ENCODE measurements around the gene EIF3J.

Gene EIF3J

GRCh38 chr15:44536962-44537734 is at the start of gene EIF3J:
Gene EIF3J (plus strand): TSS chr15:44537147. CDS start chr15:44537195, 48 bp downstream.
- Histone ChIP-seq H3K9ac (ENCODE audit: low read depth, low read length) (peak within 1 kb of the TSS; percentile 91), H3K4me3 (ENCODE audit: low read depth, low read length) (peak within 1 kb of the TSS; percentile 90), H3K36me3 (ENCODE audit: control insufficient read depth, insufficient read depth, low read length) (peaks cover 13% of the 10 kb centered on the region), H3K4me1 (ENCODE audit: control insufficient read depth, insufficient read depth, low read length) (peaks cover 5% of the 10 kb centered on the region), H3K27me3 (ENCODE audit: control insufficient read depth, insufficient read depth, low read length) (no peaks in the 10 kb centered on the region), H3K9me3 (ENCODE audit: control insufficient read depth, insufficient read depth, low read length) (no peaks in the 10 kb centered on the region)

DNA sequence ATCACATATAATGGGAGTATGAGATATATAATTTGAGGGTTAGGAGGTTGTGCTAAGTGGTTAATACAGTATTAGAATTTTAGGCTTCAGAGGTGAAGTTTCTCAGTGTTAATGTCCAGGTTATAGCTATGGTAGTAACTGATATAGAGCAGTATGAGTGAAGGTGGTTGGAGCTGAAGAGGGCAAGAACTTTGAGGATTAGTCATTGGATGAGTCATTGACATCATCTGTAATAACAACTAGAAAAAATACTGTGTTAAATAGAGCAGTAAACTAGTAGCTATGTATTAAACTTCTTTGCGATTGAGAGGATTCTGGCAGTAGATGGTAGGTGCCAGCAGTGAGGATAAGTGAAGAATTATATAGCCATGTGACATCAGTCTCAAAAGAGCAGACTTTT is 47.5 kb upstream of the EIF3J start:
- H3K27me3 ChIP-seq (ENCODE audit: control insufficient read depth, insufficient read depth, low read length), result no peaks in the 10 kb centered on the region
- no peaks in the 10 kb centered on the region for H3K4me1 ChIP-seq (ENCODE audit: control insufficient read depth, insufficient read depth, low read length)
- H3K9me3 ChIP-seq (ENCODE audit: control insufficient read depth, insufficient read depth, low read length), result no peaks in the 10 kb centered on the region
- H3K4me3 ChIP-seq (ENCODE audit: low read depth, low read length), result no peak overlapping the region
- no peaks in the 10 kb centered on the region for H3K36me3 ChIP-seq (ENCODE audit: control insufficient read depth, insufficient read depth, low read length)
- H3K9ac ChIP-seq (ENCODE audit: low read depth, low read length), result no peak overlapping the region

DNA sequence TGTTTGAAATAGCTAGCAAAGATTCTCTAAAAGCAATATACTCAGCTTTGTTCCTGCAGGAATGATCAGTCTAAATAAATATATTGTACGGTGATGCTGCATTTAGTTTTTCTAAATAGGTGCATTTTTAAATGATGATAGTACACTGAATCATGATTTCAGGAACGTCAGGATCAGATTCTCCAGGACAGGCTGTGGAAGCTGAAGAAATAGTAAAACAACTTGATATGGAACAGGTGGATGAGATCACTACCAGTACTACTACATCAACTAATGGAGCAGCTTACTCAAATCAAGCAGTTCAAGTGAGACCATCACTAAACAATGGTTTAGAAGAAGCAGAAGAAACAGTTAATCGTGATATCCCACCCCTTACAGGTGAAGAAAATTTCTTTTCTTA is 46.3 kb upstream of the EIF3J start:
- Histone ChIP-seq H3K4me1 (ENCODE audit: control insufficient read depth, insufficient read depth, low read length) (no peaks in the 10 kb centered on the region), H3K4me3 (ENCODE audit: low read depth, low read length) (no peak overlapping the region), H3K9me3 (ENCODE audit: control insufficient read depth, insufficient read depth, low read length) (no peaks in the 10 kb centered on the region), H3K9ac (ENCODE audit: low read depth, low read length) (no peak overlapping the region), H3K36me3 (ENCODE audit: control insufficient read depth, insufficient read depth, low read length) (no peaks in the 10 kb centered on the region), H3K27me3 (ENCODE audit: control insufficient read depth, insufficient read depth, low read length) (no peaks in the 10 kb centered on the region)

- Histone ChIP-seq H3K9ac (ENCODE audit: low read depth, low read length) (no peak overlapping the region), H3K36me3 (ENCODE audit: control insufficient read depth, insufficient read depth, low read length) (peaks cover 3% of the 10 kb centered on the region), H3K4me3 (ENCODE audit: low read depth, low read length) (no peak overlapping the region), H3K4me1 (ENCODE audit: control insufficient read depth, insufficient read depth, low read length) (no peaks in the 10 kb centered on the region), H3K9me3 (ENCODE audit: control insufficient read depth, insufficient read depth, low read length) (no peaks in the 10 kb centered on the region), H3K27me3 (ENCODE audit: control insufficient read depth, insufficient read depth, low read length) (no peaks in the 10 kb centered on the region)
Measured at GRCh38 chr15:44492040-44492439, 44.9 kb upstream of the EIF3J start.

DNA sequence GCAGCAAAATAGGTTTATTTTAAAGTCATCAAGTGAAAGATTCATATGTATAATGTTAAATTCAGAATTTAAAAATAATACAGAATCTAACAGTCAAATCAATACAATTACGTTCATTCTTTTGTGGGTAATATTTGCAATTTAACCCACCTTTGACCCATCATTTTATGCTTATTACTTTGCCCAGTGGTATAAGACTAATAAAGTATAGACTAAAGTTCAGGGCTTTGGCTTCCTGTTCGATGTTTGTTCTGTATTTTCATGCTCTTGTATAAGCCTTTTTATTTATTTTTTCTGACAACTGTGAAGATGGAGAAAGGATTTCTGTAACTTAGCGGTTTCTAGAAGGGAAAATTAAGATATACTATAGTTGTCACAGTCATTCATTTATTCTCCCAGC is 44.3 kb upstream of the EIF3J start:
- Histone ChIP-seq H3K36me3 (ENCODE audit: control insufficient read depth, insufficient read depth, low read length) (peaks cover 3% of the 10 kb centered on the region), H3K9ac (ENCODE audit: low read depth, low read length) (no peak overlapping the region)

DNA sequence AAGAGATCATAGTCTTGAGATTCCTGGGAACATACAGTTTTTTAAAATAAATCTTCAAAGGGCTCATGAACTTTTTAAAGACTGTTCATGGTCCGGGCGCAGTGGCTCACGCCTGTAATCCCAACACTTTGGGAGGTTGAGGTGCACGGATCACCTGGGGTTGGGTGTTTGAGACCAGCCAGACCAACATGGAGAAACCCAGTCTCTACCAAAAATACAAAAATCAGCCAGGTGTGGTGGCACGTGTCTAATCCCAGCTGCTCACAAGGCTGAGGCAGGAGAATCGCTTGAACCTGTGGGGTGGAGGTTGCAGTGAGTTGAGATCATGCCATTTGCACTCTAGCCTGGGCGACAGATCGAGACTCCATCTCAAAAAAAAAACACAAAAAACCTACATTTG is 41.4 kb upstream of the EIF3J start:
- Histone ChIP-seq H3K4me1 (ENCODE audit: control insufficient read depth, insufficient read depth, low read length) (no peaks in the 10 kb centered on the region), H3K9me3 (ENCODE audit: control insufficient read depth, insufficient read depth, low read length) (no peaks in the 10 kb centered on the region), H3K36me3 (ENCODE audit: control insufficient read depth, insufficient read depth, low read length) (peaks cover 10% of the 10 kb centered on the region), H3K27me3 (ENCODE audit: control insufficient read depth, insufficient read depth, low read length) (no peaks in the 10 kb centered on the region), H3K4me3 (ENCODE audit: low read depth, low read length) (no peak overlapping the region), H3K9ac (ENCODE audit: low read depth, low read length) (no peak overlapping the region)

More for the DNA sequence above, 44.3 kb upstream of the EIF3J start:
- Histone ChIP-seq H3K4me3 (ENCODE audit: low read depth, low read length) (no peak overlapping the region), H3K9me3 (ENCODE audit: control insufficient read depth, insufficient read depth, low read length) (no peaks in the 10 kb centered on the region), H3K4me1 (ENCODE audit: control insufficient read depth, insufficient read depth, low read length) (no peaks in the 10 kb centered on the region), H3K27me3 (ENCODE audit: control insufficient read depth, insufficient read depth, low read length) (no peaks in the 10 kb centered on the region)

- no peaks in the 10 kb centered on the region for H3K9me3 ChIP-seq (ENCODE audit: control insufficient read depth, insufficient read depth, low read length)
- H3K4me3 ChIP-seq (ENCODE audit: low read depth, low read length), result no peak overlapping the region
- H3K36me3 ChIP-seq (ENCODE audit: control insufficient read depth, insufficient read depth, low read length), result peaks cover 14% of the 10 kb centered on the region
- no peaks in the 10 kb centered on the region for H3K4me1 ChIP-seq (ENCODE audit: control insufficient read depth, insufficient read depth, low read length)
- no peaks in the 10 kb centered on the region for H3K27me3 ChIP-seq (ENCODE audit: control insufficient read depth, insufficient read depth, low read length)
- H3K9ac ChIP-seq (ENCODE audit: low read depth, low read length), result no peak overlapping the region
Measured at GRCh38 chr15:44500555-44500954, 36.4 kb upstream of the EIF3J start.

DNA sequence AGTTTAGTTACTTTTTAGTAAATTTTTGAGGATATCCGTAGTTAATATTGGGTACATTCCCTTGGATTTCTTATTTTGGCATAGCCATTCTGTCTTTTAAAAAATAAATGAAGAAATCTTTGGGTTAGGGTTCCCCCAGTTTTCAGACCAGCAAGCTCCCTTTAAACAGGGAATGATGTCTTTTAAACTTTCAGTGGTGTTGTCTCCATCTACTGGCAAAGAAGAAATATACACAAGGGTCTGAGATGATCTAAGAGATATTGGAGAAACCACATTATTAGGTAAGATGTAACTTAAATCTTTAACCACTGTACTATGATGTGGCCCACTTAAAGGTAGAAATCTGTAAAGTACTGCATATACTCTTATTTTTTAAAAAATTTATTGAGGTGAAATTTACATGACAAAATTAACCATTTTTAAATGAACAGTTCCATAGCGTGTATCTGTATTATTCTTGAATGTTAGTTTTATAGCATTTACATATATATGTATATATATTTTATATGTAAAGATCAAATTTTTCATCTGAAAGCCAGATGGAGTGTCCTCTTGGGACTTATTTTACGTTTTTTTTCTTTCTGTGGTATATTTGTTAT is 35.1 kb upstream of the EIF3J start:
- Histone ChIP-seq H3K36me3 (ENCODE audit: control insufficient read depth, insufficient read depth, low read length) (peaks cover 11% of the 10 kb centered on the region), H3K4me1 (ENCODE audit: control insufficient read depth, insufficient read depth, low read length) (no peaks in the 10 kb centered on the region), H3K9ac (ENCODE audit: low read depth, low read length) (no peak overlapping the region), H3K9me3 (ENCODE audit: control insufficient read depth, insufficient read depth, low read length) (no peaks in the 10 kb centered on the region), H3K27me3 (ENCODE audit: control insufficient read depth, insufficient read depth, low read length) (no peaks in the 10 kb centered on the region), H3K4me3 (ENCODE audit: low read depth, low read length) (no peak overlapping the region)

DNA sequence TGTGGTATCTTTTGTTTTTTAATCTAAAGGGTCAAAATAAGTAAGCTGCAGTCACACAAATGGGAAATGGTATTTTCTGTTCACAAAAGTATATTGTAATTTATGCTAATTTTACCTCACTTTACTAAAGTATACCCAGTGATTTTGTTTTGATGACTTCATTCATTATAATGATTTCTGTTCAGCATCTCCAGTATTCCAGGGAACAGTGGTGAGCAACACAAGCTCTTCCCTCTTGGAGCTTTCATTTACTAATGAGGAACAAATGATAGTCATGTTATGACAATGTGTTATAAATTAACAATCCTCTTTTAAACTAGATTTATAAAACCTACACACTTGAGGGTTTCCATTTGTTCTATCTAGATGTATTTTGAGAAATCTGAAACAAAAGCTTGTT is 20.5 kb upstream of the EIF3J start:
- Histone ChIP-seq H3K9ac (ENCODE audit: low read depth, low read length) (no peak overlapping the region), H3K4me3 (ENCODE audit: low read depth, low read length) (no peak overlapping the region), H3K36me3 (ENCODE audit: control insufficient read depth, insufficient read depth, low read length) (peaks cover 9% of the 10 kb centered on the region), H3K27me3 (ENCODE audit: control insufficient read depth, insufficient read depth, low read length) (no peaks in the 10 kb centered on the region), H3K9me3 (ENCODE audit: control insufficient read depth, insufficient read depth, low read length) (no peaks in the 10 kb centered on the region), H3K4me1 (ENCODE audit: control insufficient read depth, insufficient read depth, low read length) (no peaks in the 10 kb centered on the region)

GRCh38 chr15:44519537-44519936 is 17.4 kb upstream of the EIF3J start:
- Histone ChIP-seq H3K9ac (ENCODE audit: low read depth, low read length) (no peak overlapping the region), H3K9me3 (ENCODE audit: control insufficient read depth, insufficient read depth, low read length) (no peaks in the 10 kb centered on the region), H3K36me3 (ENCODE audit: control insufficient read depth, insufficient read depth, low read length) (peaks cover 7% of the 10 kb centered on the region), H3K27me3 (ENCODE audit: control insufficient read depth, insufficient read depth, low read length) (no peaks in the 10 kb centered on the region), H3K4me3 (ENCODE audit: low read depth, low read length) (no peak overlapping the region), H3K4me1 (ENCODE audit: control insufficient read depth, insufficient read depth, low read length) (no peaks in the 10 kb centered on the region)

- Histone ChIP-seq H3K36me3 (ENCODE audit: control insufficient read depth, insufficient read depth, low read length) (no peaks in the 10 kb centered on the region), H3K4me1 (ENCODE audit: control insufficient read depth, insufficient read depth, low read length) (no peaks in the 10 kb centered on the region), H3K9ac (ENCODE audit: low read depth, low read length) (no peak overlapping the region), H3K9me3 (ENCODE audit: control insufficient read depth, insufficient read depth, low read length) (no peaks in the 10 kb centered on the region), H3K4me3 (ENCODE audit: low read depth, low read length) (no peak overlapping the region), H3K27me3 (ENCODE audit: control insufficient read depth, insufficient read depth, low read length) (no peaks in the 10 kb centered on the region)
Measured at GRCh38 chr15:44525018-44525417, 11.9 kb upstream of the EIF3J start.

- Histone ChIP-seq H3K4me3 (ENCODE audit: low read depth, low read length) (no peak overlapping the region), H3K4me1 (ENCODE audit: control insufficient read depth, insufficient read depth, low read length) (no peaks in the 10 kb centered on the region), H3K27me3 (ENCODE audit: control insufficient read depth, insufficient read depth, low read length) (no peaks in the 10 kb centered on the region), H3K36me3 (ENCODE audit: control insufficient read depth, insufficient read depth, low read length) (no peaks in the 10 kb centered on the region), H3K9me3 (ENCODE audit: control insufficient read depth, insufficient read depth, low read length) (no peaks in the 10 kb centered on the region), H3K9ac (ENCODE audit: low read depth, low read length) (no peak overlapping the region)
Measured at GRCh38 chr15:44527241-44527640, 9.7 kb upstream of the EIF3J start.
